Transverse colon (tissue), 4 donors: ENCODE measurements around the gene ERP27.
A peak's percentile ranks its signal among the peaks of the same experiment; 100 is the strongest.

ENCODE experiments used
- EP300 ChIP-seq: sonication (generic); formaldehyde crosslinking; IDR thresholded peaks from one replicate; pipeline ENCODE4 v1.6.1; 2017; ENCODE audit warnings: antibody characterized with exemption, low read depth
- POLR2A ChIP-seq: fragments of 450-650 bp; IDR thresholded peaks from one replicate; pipeline ENCODE4 v1.6.1; 2016; ENCODE audit warnings: antibody characterized with exemption, mild to moderate bottlenecking, moderate library complexity
- POLR2AphosphoS5 ChIP-seq, 3 donors: sonication (generic); formaldehyde crosslinking; IDR thresholded peaks; one replicate each; pipeline ENCODE4 v1.6.1; 2016; ENCODE audit warnings: antibody characterized with exemption in 3 of 3
- TF ChIP-seq, protein P1 (sequence below), 5 experiments: fragments of 200-600 bp in 3 of 5; fragments of 450-650 bp in 2 of 5; sonication (generic) in 3 of 5; IDR thresholded peaks; 1 replicate in 2 of 5; 2 replicates in 3 of 5; pipeline ENCODE4 v1.5.1; 2016 to 2017; ENCODE audit warnings: antibody characterized with exemption in 5 of 5, inconsistent platforms in 3 of 5, mild to moderate bottlenecking in 2 of 5, moderate library complexity in 1 of 5

DNA sequence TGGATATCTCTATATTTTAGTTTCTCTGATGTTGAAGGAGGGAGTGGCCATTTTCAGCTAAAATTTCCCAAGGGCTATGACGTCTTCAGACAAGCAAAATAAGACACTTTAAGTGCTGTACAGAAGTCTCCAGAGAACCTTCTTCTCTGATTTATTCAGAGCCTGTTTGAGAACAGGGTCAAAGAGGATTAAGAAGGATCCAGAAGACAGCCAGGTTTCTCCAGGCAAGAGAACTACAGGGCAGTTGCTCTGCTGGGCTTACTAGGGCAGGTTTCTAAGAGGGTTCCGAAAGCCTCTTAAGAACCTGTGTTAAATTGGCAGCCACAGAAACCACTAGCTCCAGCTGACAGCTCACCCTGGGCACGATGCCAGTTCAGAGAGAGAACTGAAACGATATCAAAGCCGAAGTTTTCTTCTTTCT, 53.9 kb downstream of the ERP27 start:
- TF ChIP-seq EP300 (no peak), POLR2AphosphoS5 (IDR thresholded peaks at IDR 0.05) (peak in 2 of 3 donors; percentile 22 to 51), POLR2A (no peak)
- TF ChIP-seq, protein P1, sequence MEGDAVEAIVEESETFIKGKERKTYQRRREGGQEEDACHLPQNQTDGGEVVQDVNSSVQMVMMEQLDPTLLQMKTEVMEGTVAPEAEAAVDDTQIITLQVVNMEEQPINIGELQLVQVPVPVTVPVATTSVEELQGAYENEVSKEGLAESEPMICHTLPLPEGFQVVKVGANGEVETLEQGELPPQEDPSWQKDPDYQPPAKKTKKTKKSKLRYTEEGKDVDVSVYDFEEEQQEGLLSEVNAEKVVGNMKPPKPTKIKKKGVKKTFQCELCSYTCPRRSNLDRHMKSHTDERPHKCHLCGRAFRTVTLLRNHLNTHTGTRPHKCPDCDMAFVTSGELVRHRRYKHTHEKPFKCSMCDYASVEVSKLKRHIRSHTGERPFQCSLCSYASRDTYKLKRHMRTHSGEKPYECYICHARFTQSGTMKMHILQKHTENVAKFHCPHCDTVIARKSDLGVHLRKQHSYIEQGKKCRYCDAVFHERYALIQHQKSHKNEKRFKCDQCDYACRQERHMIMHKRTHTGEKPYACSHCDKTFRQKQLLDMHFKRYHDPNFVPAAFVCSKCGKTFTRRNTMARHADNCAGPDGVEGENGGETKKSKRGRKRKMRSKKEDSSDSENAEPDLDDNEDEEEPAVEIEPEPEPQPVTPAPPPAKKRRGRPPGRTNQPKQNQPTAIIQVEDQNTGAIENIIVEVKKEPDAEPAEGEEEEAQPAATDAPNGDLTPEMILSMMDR (IDR thresholded peaks at IDR 0.05), result no peak
